ENCODE data around the gene TDO2. TPM values are rescaled to one million over a fixed set of nuclear protein-coding genes. Genes with fewer than 3 reads are reported as not detected.

TDO2 gene
- polyA plus RNA-seq, 1 donor from 2014 or later = 0.73 TPM

DNA sequence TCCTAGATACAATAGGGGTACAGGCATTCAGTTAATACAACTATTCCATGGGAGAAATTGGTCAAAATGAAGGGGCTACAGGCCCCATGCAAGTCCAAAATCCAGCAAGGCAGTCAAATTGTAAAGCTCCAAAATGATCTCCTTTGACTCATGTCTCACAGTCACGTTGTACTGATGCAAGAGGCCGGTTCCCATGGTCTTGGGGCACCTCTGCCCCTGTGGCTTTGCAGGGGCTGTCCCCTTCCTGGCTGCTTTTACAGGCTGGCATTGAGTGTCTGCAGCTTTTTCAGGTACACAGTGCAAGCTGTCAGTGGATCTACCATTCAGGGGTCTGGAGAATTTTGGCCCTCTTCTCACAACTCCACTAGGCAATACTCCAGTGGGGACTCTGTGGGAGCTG is 24.9 kb upstream of the TDO2 start:
- no peaks in the 10 kb centered on the region for H3K36me3 ChIP-seq (ENCODE audit: insufficient read depth, low read length)
- H4K20me1 ChIP-seq (ENCODE audit: insufficient read depth) = no peaks in the 10 kb centered on the region
- H3K9me2 ChIP-seq (ENCODE audit: insufficient read depth, low read length) = no peaks in the 10 kb centered on the region
- H3K9me3 ChIP-seq (ENCODE audit: low read length) = no peaks in the 10 kb centered on the region
- no peak overlapping the region for H3K27ac ChIP-seq (ENCODE audit: low read length)
- no peaks in the 10 kb centered on the region for H3F3A ChIP-seq (ENCODE audit: insufficient read depth, low read length, poor library complexity, severe bottlenecking)
- H3K27me3 ChIP-seq (ENCODE audit: insufficient read depth, low read depth, low read length) = no peaks in the 10 kb centered on the region
- H2AFZ ChIP-seq (ENCODE audit: low read depth, low read length) = no peak overlapping the region
- TF ChIP-seq TAF1 (IDR thresholded peaks at IDR 0.05; ENCODE audit: low read depth) = no peak
- TF ChIP-seq, protein P1, sequence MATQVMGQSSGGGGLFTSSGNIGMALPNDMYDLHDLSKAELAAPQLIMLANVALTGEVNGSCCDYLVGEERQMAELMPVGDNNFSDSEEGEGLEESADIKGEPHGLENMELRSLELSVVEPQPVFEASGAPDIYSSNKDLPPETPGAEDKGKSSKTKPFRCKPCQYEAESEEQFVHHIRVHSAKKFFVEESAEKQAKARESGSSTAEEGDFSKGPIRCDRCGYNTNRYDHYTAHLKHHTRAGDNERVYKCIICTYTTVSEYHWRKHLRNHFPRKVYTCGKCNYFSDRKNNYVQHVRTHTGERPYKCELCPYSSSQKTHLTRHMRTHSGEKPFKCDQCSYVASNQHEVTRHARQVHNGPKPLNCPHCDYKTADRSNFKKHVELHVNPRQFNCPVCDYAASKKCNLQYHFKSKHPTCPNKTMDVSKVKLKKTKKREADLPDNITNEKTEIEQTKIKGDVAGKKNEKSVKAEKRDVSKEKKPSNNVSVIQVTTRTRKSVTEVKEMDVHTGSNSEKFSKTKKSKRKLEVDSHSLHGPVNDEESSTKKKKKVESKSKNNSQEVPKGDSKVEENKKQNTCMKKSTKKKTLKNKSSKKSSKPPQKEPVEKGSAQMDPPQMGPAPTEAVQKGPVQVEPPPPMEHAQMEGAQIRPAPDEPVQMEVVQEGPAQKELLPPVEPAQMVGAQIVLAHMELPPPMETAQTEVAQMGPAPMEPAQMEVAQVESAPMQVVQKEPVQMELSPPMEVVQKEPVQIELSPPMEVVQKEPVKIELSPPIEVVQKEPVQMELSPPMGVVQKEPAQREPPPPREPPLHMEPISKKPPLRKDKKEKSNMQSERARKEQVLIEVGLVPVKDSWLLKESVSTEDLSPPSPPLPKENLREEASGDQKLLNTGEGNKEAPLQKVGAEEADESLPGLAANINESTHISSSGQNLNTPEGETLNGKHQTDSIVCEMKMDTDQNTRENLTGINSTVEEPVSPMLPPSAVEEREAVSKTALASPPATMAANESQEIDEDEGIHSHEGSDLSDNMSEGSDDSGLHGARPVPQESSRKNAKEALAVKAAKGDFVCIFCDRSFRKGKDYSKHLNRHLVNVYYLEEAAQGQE (IDR thresholded peaks at IDR 0.05; ENCODE audit: borderline replicate concordance) = no peak
- no peak for TF ChIP-seq RAD21 (conservative IDR thresholded peaks at IDR 0.05)
- TF ChIP-seq, protein P2, sequence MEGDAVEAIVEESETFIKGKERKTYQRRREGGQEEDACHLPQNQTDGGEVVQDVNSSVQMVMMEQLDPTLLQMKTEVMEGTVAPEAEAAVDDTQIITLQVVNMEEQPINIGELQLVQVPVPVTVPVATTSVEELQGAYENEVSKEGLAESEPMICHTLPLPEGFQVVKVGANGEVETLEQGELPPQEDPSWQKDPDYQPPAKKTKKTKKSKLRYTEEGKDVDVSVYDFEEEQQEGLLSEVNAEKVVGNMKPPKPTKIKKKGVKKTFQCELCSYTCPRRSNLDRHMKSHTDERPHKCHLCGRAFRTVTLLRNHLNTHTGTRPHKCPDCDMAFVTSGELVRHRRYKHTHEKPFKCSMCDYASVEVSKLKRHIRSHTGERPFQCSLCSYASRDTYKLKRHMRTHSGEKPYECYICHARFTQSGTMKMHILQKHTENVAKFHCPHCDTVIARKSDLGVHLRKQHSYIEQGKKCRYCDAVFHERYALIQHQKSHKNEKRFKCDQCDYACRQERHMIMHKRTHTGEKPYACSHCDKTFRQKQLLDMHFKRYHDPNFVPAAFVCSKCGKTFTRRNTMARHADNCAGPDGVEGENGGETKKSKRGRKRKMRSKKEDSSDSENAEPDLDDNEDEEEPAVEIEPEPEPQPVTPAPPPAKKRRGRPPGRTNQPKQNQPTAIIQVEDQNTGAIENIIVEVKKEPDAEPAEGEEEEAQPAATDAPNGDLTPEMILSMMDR (IDR thresholded peaks at IDR 0.05; ENCODE audit: poor library complexity, severe bottlenecking) = no peak
- TF ChIP-seq EZH2 (IDR thresholded peaks at IDR 0.05; ENCODE audit: borderline replicate concordance, insufficient read depth, low read length, poor library complexity, severe bottlenecking) = no peak
- no peak for TF ChIP-seq EP300 (conservative IDR thresholded peaks at IDR 0.05; ENCODE audit: poor library complexity, severe bottlenecking)
- no peak for TF ChIP-seq POLR2AphosphoS5 (IDR thresholded peaks at IDR 0.05)
- TF ChIP-seq SMC3 (conservative IDR thresholded peaks at IDR 0.05; ENCODE audit: poor library complexity) = no peak
- TF ChIP-seq MXI1 (conservative IDR thresholded peaks at IDR 0.05; ENCODE audit: poor library complexity, severe bottlenecking) = no peak
- no peak overlapping the region for H3K9ac ChIP-seq (ENCODE audit: low read length)
- no peaks in the 10 kb centered on the region for H3K79me2 ChIP-seq (replicated peaks; ENCODE audit: insufficient read depth, low read length)
- no peak overlapping the region for H3K4me2 ChIP-seq (ENCODE audit: low read length)
- H3K4me3 ChIP-seq (ENCODE audit: low read length) = no peak overlapping the region

- no peak overlapping the region for H3K27ac ChIP-seq (ENCODE audit: low read length)
- no peaks in the 10 kb centered on the region for H3F3A ChIP-seq (ENCODE audit: insufficient read depth, low read length, poor library complexity, severe bottlenecking)
- no peaks in the 10 kb centered on the region for H3K79me2 ChIP-seq (replicated peaks; ENCODE audit: insufficient read depth, low read length)
- H3K27me3 ChIP-seq (ENCODE audit: insufficient read depth, low read depth, low read length) = no peaks in the 10 kb centered on the region
- TF ChIP-seq EZH2 (IDR thresholded peaks at IDR 0.05; ENCODE audit: borderline replicate concordance, insufficient read depth, low read length, poor library complexity, severe bottlenecking) (no peak), SMC3 (conservative IDR thresholded peaks at IDR 0.05; ENCODE audit: poor library complexity) (no peak), MXI1 (conservative IDR thresholded peaks at IDR 0.05; ENCODE audit: poor library complexity, severe bottlenecking) (no peak), EP300 (conservative IDR thresholded peaks at IDR 0.05; ENCODE audit: poor library complexity, severe bottlenecking) (no peak), TAF1 (IDR thresholded peaks at IDR 0.05; ENCODE audit: low read depth) (no peak), POLR2AphosphoS5 (IDR thresholded peaks at IDR 0.05) (no peak), RAD21 (conservative IDR thresholded peaks at IDR 0.05) (no peak)
- TF ChIP-seq, protein P2 (IDR thresholded peaks at IDR 0.05; ENCODE audit: poor library complexity, severe bottlenecking) = no peak
- TF ChIP-seq, protein P1 (IDR thresholded peaks at IDR 0.05; ENCODE audit: borderline replicate concordance) = no peak
- no peaks in the 10 kb centered on the region for H3K36me3 ChIP-seq (ENCODE audit: insufficient read depth, low read length)
- no peak overlapping the region for H2AFZ ChIP-seq (ENCODE audit: low read depth, low read length)
- no peak overlapping the region for H3K4me2 ChIP-seq (ENCODE audit: low read length)
- H3K9me2 ChIP-seq (ENCODE audit: insufficient read depth, low read length) = no peaks in the 10 kb centered on the region
- no peaks in the 10 kb centered on the region for H3K9me3 ChIP-seq (ENCODE audit: low read length)
- H3K9ac ChIP-seq (ENCODE audit: low read length) = no peak overlapping the region
- H4K20me1 ChIP-seq (ENCODE audit: insufficient read depth) = no peaks in the 10 kb centered on the region
- no peak overlapping the region for H3K4me3 ChIP-seq (ENCODE audit: low read length)
Observed at GRCh38 chr4:155879767-155880166, 23.7 kb upstream of the TDO2 start.

Data from neural cell (in vitro differentiated cells).